Gastroesophageal sphincter (tissue), 3 donors: ENCODE measurements around the gene MYO9A.

Source experiments
- EP300 ChIP-seq: sonication (generic); formaldehyde crosslinking; IDR thresholded peaks from one replicate; pipeline ENCODE4 v1.6.1; 2017; ENCODE audit warnings: antibody characterized with exemption, mild to moderate bottlenecking
- POLR2A ChIP-seq, 2 donors: fragments of 450-650 bp; IDR thresholded peaks; one replicate each; pipeline ENCODE4 v1.6.1; 2017; ENCODE audit warnings: antibody characterized with exemption in 2 of 2, mild to moderate bottlenecking in 2 of 2, moderate library complexity in 1 of 2
- POLR2AphosphoS5 ChIP-seq: sonication (generic); formaldehyde crosslinking; IDR thresholded peaks from one replicate; pipeline ENCODE4 v1.6.1; 2017; ENCODE audit warnings: antibody characterized with exemption
- TF ChIP-seq, protein P1 (sequence below), 4 experiments: fragments of 200-600 bp in 2 of 4; fragments of 450-650 bp in 2 of 4; sonication (generic) in 1 of 4; IDR thresholded peaks; one replicate each; pipeline ENCODE4 v1.5.1; 2017 to 2019; ENCODE audit warnings: antibody characterized with exemption in 4 of 4, mild to moderate bottlenecking in 2 of 4, moderate library complexity in 2 of 4

DNA sequence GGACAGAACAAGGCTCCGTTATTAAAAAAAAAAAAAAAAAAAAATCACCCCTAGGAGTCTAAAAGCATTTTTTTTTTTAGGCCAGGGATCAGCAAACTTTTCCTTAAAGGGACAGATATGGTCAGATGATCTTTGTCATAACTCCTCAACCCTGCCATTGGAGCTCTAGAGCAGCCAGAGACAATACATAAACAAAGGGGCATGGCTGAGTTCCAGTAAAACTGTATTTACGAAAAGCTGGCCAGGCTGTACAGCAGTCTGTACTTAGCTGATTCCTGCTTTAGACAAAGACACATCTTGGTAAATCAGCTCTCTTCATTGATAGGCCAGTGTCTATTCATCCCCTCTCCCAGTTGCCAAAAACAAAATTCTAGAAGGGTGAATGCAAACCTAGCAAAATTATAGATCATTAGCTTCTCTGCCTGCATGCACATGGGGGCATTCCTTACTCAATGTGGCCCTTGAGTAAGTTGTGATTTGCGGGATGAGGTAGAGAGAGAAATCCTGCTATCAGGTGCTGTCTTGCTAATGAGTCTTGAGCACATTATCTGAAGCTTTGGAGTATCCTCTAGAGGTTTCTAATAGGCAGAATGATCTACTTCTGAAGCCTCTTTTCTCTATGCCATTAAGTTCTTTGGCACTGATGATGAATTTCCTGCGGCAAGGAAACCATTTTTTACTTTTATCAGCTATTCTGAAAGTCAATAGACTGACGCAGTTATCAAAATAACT is 35.5 kb upstream of the MYO9A start:
- TF ChIP-seq POLR2AphosphoS5 = peak; percentile 66
- no peak for TF ChIP-seq POLR2A (IDR thresholded peaks at IDR 0.05)
- TF ChIP-seq, protein P1, sequence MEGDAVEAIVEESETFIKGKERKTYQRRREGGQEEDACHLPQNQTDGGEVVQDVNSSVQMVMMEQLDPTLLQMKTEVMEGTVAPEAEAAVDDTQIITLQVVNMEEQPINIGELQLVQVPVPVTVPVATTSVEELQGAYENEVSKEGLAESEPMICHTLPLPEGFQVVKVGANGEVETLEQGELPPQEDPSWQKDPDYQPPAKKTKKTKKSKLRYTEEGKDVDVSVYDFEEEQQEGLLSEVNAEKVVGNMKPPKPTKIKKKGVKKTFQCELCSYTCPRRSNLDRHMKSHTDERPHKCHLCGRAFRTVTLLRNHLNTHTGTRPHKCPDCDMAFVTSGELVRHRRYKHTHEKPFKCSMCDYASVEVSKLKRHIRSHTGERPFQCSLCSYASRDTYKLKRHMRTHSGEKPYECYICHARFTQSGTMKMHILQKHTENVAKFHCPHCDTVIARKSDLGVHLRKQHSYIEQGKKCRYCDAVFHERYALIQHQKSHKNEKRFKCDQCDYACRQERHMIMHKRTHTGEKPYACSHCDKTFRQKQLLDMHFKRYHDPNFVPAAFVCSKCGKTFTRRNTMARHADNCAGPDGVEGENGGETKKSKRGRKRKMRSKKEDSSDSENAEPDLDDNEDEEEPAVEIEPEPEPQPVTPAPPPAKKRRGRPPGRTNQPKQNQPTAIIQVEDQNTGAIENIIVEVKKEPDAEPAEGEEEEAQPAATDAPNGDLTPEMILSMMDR (IDR thresholded peaks at IDR 0.05) = no peak
- no peak for TF ChIP-seq EP300
